HG03064 (cell line): ENCODE data around the gene RBM10.
A peak's percentile ranks its signal among the peaks of the same experiment; 100 is the strongest.
"Not testable (repeated sequence)": the region's sequence is repeated elsewhere in the genome, so short reads cannot be mapped to it uniquely, and the experiment has no call there.

Experiments
- ATAC-seq: cut with Tn5 transposase; IDR thresholded peaks from one replicate; pipeline ENCODE4 v1.9.1; 2021; ENCODE audit warnings: low read depth; ENCODE audit not compliant: unreplicated experiment

The RBM10 gene, protein sequence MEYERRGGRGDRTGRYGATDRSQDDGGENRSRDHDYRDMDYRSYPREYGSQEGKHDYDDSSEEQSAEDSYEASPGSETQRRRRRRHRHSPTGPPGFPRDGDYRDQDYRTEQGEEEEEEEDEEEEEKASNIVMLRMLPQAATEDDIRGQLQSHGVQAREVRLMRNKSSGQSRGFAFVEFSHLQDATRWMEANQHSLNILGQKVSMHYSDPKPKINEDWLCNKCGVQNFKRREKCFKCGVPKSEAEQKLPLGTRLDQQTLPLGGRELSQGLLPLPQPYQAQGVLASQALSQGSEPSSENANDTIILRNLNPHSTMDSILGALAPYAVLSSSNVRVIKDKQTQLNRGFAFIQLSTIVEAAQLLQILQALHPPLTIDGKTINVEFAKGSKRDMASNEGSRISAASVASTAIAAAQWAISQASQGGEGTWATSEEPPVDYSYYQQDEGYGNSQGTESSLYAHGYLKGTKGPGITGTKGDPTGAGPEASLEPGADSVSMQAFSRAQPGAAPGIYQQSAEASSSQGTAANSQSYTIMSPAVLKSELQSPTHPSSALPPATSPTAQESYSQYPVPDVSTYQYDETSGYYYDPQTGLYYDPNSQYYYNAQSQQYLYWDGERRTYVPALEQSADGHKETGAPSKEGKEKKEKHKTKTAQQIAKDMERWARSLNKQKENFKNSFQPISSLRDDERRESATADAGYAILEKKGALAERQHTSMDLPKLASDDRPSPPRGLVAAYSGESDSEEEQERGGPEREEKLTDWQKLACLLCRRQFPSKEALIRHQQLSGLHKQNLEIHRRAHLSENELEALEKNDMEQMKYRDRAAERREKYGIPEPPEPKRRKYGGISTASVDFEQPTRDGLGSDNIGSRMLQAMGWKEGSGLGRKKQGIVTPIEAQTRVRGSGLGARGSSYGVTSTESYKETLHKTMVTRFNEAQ

DNA sequence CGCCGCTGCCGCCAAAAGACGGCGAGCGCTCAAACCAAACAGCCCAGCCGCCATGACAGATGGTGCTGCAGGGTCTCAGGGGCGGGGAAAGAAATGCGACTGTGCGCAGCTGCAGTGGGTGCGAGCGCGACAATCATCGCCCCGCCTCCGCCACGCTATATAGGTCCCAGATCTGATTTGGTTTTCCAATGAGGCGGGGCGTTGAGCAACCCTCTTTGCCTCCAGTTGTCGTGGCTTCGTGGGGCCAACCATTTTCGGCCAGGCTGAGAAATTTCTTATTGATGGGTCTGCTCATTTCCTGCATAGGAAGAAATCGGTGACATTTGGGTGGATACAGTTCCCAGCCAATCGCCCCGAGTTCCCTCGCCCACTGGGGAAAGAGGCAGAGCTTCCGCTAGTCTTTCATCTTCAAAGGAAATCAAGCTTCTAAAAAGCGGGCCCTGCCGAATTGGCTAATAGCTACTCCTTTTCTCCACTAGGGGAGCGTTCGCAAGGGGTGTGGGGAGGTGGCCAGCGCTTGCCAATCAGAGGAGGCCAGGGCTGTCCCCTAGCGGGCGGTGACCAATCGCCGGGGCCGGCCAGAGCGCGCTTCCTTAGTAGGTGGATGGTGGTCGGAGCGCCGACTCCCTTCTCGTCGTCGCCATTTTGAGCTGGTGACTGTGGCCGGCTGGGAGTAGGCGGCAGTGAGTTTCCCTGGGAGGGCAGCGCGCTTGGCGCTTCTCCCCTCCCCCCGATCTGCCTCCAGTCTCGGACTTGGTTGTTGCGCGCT is at the start of gene RBM10, which contains the start of gene NDUFB11:
RBM10 (plus strand) TSS at position 596 of the 769 bp plus-strand sequence. CDS start 2,261 bp downstream, outside the sequence.
NDUFB11 (minus strand) TSS at position 77 of the 769 bp plus-strand sequence; CDS start at position 54, 23 bp downstream.
- peak; percentile 84 for ATAC-seq

DNA sequence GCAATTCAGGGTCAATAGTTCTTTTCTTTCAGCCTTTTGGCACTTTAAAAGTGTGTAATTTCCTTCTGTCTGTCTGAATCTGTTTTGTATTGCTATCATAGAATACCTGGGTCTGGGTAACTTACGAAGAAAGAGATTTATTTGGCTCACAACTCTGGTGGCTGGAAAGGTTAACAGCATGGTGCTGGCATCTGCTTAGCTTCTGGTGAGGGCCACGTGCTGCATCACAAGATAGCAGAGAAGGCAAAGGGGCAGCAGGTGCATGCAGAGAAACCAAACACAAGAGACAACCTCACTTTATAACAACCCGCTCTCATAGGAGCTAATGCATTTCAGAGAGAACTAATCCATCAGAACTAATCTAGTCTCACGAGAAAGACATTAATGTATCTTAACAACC is 48.0 kb upstream of the RBM10 start:
- no peak for ATAC-seq

DNA sequence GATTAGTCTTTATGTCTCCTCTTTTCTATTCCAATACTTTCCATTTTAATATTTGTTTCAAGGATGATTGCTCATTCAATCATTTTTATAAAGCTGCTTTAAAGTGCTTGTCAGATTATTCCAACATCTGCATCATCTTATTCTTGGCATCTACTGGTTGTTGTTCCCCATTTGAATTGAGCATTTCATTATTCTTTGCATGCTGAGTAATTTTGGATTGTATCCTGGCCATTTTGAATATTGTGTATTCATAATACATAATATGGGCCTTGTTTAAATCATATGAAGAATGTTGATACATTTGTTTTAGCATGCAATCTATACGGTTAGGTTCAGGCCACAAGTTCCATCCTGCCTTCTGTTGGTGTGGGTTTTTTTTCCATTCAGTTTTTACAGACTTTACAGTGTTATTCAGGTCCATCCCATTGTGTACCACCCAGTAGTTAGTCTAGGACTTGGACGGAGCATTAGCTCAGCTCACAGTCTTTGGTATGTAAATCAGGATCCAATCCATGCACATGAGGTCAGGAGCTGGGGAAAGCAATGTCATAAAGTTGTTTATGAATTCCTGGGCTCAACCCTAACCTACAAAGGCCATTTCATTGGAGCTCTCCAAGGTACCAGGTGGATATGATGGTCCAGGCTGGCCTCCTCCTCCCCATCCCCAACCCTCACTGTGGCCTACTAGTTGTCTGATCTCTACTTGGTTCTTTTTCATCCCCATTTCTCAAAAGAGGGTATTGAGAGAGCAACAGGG is 46.5 kb upstream of the RBM10 start:
- no peak for ATAC-seq

DNA sequence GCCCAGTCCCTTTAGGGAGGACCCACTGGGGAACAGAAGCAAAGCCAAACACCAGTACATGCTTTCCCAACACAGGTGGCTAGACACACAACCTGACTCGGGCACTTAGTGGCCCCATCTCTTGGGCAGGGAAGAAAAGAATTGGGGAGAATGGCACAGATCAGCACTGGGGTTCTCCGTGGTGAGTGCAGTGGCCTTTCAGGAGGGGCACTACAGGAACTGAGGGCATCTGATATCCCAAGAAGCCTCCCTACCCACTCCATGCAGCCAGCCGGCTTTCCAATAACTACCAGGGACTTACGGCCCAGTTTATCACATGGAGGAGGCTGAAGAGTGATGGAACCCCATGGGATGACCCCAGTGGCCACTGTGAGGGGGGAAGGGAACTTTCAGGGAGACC is 43.8 kb upstream of the RBM10 start:
- ATAC-seq = no peak

DNA sequence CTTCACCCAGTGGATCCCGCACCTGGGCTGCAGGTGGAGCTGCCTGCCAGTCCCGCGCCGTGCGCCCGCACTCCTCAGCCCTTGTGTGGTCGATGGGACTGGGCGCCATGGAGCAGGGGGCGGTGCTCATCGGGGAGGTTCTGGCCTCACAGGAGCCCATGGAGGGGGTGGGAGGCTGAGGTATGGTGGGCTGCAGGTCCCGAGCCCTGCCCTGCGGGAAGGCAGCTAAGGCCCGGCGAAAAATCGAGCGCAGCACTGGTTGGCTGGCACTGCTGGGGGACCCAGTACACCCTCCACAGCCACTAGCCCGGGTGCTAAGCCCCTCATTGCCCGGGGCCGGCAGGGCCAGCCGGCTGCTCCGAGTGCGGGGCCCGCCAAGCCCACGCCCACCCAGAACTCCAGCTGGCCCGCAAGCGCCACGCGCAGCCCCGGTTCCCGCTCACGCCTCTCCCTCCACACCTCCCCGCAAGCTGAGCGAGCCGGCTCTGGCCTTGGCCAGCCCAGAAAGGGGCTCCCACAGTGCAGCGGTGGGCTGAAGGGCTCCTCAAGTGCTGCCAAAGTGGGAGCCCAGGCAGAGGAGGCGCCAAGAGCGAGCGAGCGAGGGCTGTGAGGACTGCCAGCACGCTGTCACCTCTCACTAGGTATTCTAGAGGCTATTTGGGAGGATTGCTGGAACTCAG is 33.9 kb upstream of the RBM10 start:
- ATAC-seq = not testable (repeated sequence)

DNA sequence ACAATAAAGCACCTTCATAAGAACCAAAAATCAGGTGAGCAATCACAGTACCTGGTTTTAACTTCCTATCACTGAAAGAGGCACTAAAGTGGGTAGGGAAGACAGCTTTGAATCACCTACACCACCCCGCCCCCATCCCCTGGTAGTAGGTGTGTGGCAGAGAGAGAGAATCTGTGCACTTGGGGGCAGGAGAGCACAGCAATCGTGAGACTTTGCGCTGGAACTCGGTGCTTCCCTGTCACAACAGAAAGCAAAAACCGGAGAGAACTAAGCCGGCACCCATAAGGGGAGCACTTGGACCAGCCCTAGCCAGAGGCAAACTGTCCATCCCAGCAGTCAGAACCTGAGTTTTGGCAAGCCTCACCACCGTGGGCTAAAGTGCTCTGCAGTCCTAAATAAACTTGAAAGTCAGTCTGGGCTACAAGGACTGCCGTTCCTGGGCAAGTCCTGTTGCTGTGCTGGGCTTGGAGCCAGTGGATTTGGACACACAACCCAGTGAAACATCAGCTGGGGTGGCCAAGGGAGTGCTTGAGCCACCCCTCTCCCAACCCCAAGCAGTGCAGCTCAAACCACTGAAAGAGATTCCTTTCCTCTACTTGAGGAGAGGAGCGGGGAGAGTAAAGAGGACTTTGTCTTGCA is 32.6 kb upstream of the RBM10 start:
- no peak for ATAC-seq

DNA sequence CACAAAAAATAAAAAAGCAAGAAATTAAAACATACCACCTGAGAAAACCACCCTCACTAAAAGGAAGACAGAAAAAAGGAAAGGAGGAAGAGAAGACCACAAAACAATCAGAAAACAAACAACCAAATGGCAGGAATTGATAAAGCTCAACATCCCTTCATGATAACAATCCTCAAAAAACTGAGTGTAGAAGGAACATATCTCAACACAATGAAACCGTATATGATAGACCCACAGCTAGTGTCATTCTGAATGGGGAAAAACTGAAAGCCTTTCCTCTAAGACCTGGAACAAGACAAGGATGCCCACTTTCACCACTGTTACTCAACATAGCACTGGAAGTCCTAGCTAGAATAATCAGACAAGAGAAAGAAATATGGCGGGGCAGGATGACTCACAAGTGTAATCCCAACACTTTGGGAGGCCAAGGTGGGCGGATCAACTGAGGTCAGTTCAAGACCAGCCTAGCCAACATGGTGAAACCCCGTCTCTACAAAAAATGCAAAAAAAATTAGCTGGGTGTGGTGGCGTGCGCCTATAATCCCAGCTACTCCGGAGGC is 28.4 kb upstream of the RBM10 start:
- ATAC-seq = not testable (repeated sequence)

DNA sequence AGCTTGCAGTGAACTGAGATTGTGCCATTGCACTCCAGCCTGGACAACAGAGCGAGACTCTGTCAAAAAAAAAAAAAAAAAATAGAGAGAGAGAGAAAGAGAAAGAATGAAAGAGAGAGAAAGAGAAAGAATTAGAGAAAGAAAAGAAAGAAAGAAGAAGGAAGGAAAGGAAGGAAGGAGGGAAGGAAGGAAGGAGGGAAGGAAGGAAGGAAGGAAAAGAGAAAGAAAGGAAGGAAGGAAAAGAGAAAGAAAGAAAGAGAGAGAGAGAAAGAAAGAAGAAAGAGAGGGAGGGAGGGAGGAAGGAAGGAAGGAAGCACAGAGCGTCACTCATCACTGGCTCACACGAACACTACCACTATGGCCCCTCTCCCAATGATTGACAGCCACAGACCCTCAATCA is 20.6 kb upstream of the RBM10 start:
- not testable (repeated sequence) for ATAC-seq

DNA sequence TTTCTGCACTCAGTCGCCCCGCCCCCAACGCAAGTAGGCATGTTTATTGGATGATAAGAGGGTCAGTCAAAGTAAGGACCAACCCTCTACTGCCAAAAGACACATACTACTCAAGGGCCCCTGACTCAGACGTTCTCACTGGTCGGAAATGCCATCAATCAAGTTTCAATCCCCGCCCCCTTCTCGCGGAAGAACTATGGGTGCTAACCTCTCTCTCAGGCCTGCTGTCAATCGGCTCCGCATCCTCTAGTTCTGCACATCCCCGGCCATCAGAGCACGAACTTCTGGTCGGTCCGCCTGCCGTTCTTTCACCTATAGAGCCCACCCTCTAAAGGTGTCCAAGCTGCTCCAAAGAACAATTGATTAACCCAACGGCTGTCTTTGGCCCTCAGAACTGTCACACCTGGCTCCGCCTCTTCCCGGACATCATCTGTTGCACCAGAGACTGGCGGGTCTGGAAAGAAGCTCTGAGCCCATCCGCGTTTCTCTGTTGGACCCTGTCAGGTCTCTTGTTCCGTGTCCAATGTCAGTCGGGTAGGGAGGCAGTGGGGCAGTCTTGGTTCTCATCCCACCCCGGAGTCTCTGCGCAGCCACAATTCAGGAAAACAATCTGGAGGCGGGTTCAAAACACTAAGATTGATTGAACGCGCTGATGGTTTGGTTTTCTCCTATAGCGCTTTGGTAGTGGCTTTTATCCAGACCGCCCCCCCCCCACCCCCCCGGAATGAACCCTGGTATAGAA is 15.7 kb upstream of the RBM10 start:
- peak; percentile 93 for ATAC-seq

DNA sequence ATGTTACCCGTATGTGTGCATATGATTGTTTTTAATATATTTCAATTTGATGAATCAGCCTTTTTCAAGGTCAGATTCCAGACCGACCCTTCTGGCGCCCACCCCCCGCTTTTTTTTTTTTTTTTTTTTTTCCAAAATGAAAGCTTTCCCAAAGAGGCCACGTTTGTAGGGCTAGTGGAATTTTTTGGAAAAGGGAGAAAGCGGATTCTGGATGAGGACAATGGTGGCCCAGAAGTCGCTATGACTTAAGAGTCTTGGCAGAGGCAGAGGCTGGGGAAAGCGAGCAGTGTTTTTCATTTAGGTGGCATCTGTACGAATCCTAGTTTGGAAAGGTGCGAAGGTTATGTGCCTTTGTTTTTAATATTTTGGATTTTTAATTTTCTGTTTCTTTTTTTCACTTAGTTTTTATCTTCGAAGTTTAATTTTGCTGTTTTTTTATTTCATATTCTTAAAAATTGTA is 15.1 kb upstream of the RBM10 start:
- ATAC-seq = no peak

DNA sequence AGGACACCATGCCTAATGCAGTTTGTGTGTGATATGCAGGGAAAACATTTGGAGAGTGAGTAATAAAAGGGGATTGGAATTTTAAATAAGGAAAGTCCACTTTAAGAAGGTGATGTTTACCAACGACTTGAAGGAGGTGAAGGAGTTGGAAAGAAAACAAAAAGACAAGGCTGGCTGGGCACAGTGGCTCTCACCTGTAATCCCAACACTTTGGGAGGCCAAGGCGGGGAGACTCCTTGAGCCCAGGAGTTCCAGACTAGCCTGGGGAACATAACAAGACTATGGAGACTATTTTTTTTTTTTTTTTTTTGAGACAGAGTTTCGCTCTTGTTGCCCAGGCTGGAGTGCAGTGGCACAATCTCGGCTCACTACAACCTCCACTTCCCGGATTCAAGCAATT is 11.5 kb upstream of the RBM10 start:
- ATAC-seq = no peak

DNA sequence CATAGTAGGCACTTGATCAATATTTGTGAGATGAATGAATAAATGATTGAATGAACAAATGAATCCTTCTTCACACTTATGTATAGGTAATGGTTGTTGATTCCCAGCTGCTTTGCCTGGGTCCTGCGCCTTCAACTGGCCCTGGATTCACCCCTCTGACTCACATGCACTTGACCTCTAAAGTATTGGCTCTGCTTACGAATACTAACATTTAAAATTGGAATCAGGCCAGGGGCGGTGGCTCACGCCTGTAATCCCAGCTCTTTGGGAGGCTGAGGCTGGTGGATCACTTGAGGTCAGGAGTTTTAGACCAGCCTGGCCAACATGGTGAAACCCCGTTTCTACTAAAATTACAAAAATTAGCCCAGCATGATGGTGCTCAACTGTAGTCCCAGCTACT is 9.4 kb upstream of the RBM10 start:
- not testable (repeated sequence) for ATAC-seq

DNA sequence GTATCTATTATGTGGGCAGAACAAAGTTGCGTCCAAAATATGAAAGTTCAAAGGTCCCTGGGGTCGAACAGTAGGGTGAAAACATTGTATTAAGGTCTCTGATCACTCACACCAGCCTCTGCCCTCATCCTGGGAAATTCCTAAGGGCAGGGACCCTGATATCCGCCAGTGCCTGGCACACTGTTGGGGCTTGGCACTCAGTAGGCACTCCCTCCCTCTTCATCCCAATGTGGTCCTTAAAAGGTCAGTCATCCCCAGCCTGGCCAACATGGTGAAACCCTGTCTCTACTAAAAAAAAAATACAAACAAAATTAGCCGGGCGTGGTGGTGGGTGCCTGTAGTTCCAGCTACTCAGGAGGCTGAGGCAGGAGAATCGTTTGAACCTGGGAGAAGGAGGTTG is 6.8 kb upstream of the RBM10 start:
- no peak for ATAC-seq

DNA sequence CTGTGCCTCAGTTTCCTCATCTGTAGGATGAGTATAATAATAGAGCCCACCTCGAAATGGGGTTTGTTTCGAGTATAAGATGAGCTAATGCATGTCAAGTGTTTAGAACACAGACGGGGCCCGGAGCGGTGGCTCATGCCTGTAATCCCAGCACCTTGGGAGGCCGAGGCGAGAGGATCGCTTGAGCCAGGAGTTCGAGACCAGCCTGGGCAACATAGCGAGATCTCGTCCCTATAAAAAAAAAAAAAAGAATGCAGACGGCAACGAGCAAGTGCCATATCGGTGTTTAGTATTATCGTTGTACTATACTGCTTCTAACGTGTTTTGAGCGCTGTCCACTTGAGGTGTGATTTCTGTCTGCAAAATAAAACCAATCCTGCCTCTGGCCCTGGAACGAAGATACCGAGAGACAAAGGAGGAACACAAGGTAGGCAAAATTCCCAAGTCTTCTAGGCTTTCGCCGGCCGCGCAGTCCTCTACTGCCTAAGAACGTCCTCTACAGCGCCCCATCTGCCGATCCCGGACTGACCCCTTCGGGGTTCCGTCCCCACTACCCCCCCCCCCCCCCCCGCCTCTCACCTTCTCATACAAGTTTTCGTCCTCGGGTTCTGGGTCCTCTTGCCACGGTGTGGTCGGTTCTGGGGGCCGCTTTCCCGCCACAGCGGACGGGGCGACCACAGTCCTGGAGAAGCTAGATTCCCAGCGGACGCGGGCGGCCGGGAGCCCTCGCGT is 961 bp upstream of the RBM10 start:
- ATAC-seq = peak; percentile 6

DNA sequence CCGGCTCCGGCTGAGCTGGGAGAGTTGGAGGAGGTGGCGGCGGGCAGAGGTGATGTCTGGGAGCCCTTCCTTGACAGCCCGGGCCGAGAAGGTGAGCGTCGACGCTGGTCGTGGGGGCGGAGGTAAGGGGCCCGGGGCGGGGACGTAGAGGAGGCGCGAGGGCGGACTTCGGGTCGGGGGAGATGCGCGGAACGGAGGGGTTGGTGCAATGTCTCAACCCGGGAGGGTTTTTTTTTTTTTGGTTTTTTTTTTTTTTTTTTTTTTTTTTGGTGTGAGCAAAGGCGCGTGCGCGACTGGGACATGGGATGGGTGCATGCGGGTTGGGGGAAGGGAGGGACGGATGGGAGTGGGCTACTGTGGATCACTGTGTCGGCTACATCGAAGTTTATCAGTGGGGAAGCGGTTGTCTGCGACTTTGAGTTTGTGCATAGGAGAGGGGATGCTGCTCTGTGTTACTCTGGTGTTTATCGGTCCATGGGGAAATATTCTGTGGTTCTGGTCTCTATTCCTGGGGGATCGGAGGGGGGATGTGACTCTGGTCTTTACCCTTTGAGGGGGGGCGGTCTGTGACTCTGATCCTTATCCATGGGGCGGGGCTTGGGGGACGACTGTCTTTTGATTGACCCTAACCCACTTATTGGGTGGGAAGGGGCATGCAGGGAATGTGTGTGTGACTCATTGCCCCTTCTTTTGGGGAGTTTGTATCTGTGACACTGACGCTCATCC is 537 bp downstream of the RBM10 start:
- peak; percentile 17 for ATAC-seq

DNA sequence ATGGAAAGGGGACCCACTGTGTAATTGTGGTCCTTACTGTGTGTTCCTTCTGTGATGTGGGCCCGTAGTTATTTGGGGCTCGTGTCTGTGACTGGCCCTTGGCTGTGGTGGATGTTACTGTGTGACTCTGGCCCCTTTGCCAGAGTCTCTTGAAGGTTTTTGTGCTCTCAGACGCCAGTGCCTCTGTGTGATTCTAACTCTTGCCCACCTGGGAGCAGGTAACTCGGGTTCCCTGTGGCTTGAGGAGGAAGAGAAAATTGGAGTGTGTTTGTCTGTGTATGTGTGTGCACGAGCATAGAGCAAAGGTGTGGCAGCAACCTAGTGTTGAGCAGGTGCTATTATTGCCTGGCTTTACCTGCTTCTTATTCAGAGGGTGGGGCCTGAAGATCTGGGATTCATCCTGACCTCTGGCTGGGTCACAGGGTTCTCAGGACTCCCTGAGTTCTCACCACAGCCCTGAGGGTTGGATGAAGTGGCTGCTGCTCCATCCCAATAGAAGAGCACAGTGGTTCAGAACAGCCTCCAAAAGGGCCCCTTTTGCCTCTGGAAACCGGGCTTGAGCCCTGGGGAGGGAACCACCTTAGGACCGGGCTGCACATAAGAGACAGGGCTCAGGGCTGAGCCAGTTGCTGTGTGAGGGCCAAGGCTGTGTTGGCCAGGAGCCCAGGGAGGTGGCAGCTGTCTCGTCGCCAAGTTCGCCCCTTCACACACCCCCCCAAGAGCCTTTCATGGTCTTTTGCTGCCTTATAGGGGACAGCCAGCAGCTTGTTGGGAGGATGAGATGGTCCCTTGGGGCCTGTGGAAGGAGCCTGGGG is 1.3 kb downstream of the RBM10 start:
- no peak for ATAC-seq
